Glutamatergic neuron (in vitro differentiated cells): ENCODE results near the gene BMP2K. TPM values are rescaled to one million over a fixed set of nuclear protein-coding genes. Genes with fewer than 3 reads are reported as not detected.

ENCODE experiments used
- DNase-seq: peaks from one replicate; pipeline ENCODE4 v3.0.0; 2022
- H3K27ac Mint-ChIP-seq: one replicate; pipeline ENCODE4 v1.8.0; 2020; ENCODE audit warnings: mild to moderate bottlenecking, mixed read lengths, inconsistent platforms; ENCODE audit not compliant: unreplicated experiment
- H3K27me3 Mint-ChIP-seq: one replicate; pipeline ENCODE4 v1.8.0; 2020; ENCODE audit warnings: mild to moderate bottlenecking, moderate library complexity, mixed read lengths, inconsistent platforms; ENCODE audit not compliant: unreplicated experiment
- H3K36me3 Mint-ChIP-seq: one replicate; pipeline ENCODE4 v1.8.0; 2020; ENCODE audit warnings: mild to moderate bottlenecking, mixed read lengths, inconsistent platforms; ENCODE audit not compliant: unreplicated experiment
- H3K4me1 Mint-ChIP-seq: one replicate; pipeline ENCODE4 v1.8.0; 2020; ENCODE audit warnings: mild to moderate bottlenecking, low read depth, mixed read lengths, inconsistent platforms; ENCODE audit not compliant: unreplicated experiment
- H3K4me3 Mint-ChIP-seq: one replicate; pipeline ENCODE4 v1.8.0; 2020; ENCODE audit warnings: mild to moderate bottlenecking, mixed read lengths, inconsistent platforms; ENCODE audit not compliant: unreplicated experiment
- H3K9me3 Mint-ChIP-seq: one replicate; pipeline ENCODE4 v1.8.0; 2020; ENCODE audit warnings: mild to moderate bottlenecking, moderate library complexity, mixed read lengths, inconsistent platforms; ENCODE audit not compliant: unreplicated experiment
- total RNA-seq: library from RNA; stranded (reverse); fragmentation: NEBNext Ultra II Directional; extraction: Animal tissue kit (Norgen Biotek cat#: 25700); gene quantifications from one replicate; pipeline ENCODE4 v1.2.1, GENCODE V29; 2021; ENCODE audit not compliant: unreplicated experiment
- TF ChIP-seq, protein P1 (sequence below): fragments of 200-600 bp; sonication (generic); IDR thresholded peaks from one replicate; pipeline ENCODE4 v1.5.0; 2021; ENCODE audit not compliant: partially characterized antibody, unreplicated experiment

Gene BMP2K
- total RNA-seq, 1 donor from 2014 or later = 13.6 TPM

DNA sequence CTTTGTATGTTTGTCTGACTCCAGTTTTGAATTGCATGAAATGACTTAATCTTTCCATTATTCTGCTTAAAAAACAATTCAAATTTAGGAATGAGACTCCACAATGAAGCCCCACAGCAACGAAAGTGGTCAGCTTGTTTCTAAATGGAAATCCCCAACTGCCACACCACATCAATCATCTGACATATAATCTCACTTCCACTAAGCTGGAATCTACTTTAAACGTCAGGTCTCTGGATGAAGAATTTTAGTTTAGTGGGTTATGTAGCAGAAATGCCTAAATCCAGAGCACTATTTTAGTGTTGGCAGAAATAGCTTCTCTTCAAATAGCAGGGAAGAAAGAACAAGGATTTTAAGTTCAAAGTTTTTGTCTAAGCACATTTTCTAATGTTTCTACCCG, 1.7 kb upstream of the BMP2K start:
- H3K9me3 Mint-ChIP-seq = peaks cover 6% of the 10 kb centered on the region
- H3K27me3 Mint-ChIP-seq = peaks cover 6% of the 10 kb centered on the region
- no peak overlapping the region for H3K27ac Mint-ChIP-seq
- peaks cover 5% of the 10 kb centered on the region for H3K4me1 Mint-ChIP-seq
- DNase-seq = no peak
- H3K36me3 Mint-ChIP-seq = no peaks in the 10 kb centered on the region
- TF ChIP-seq, protein P1, sequence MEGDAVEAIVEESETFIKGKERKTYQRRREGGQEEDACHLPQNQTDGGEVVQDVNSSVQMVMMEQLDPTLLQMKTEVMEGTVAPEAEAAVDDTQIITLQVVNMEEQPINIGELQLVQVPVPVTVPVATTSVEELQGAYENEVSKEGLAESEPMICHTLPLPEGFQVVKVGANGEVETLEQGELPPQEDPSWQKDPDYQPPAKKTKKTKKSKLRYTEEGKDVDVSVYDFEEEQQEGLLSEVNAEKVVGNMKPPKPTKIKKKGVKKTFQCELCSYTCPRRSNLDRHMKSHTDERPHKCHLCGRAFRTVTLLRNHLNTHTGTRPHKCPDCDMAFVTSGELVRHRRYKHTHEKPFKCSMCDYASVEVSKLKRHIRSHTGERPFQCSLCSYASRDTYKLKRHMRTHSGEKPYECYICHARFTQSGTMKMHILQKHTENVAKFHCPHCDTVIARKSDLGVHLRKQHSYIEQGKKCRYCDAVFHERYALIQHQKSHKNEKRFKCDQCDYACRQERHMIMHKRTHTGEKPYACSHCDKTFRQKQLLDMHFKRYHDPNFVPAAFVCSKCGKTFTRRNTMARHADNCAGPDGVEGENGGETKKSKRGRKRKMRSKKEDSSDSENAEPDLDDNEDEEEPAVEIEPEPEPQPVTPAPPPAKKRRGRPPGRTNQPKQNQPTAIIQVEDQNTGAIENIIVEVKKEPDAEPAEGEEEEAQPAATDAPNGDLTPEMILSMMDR = no peak
- no peak overlapping the region for H3K4me3 Mint-ChIP-seq

DNA sequence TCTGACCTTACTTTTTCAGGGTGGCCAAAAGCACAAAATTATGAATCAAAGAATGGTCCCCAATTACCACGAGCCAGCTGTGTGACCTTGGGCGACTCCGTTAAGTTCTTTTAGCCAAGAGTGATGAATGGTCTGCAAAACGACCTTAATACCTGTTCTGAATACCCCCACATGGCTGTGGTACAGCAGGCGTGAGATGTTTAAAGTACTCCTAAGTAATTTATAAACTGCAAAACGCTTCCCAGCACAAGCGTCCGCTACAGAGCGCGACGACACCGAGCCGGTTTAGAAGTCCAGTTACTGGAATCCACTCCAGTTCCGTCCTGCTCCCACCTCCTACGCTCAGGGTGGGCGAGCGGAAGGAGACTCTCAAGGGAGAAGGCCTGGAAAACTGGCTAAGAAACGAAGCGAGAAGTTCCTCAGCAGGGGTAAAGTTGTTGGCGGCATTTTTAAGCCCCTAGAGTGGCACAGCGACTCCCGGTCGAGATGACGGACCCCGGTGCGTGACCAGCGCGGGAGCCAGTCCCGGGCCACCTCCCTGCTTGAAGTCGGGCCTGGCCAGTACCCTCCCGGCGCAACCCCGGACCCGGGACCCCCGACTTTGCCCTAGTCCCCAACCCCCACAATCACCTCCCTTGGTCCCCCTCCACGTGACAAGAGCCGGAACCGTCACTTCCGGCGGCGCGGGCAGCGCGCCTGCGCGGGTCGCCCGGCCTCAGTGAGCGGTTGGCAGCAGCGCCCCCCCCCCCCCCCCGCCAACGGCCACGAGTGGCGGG, 659 bp upstream of the BMP2K start:
- peak; percentile 82 for DNase-seq
- Mint-ChIP-seq H3K9me3 (peaks cover 6% of the 10 kb centered on the region), H3K4me3 (peak overlapping the region; percentile 92), H3K27me3 (peaks cover 6% of the 10 kb centered on the region), H3K36me3 (no peaks in the 10 kb centered on the region), H3K27ac (peak overlapping the region; percentile 73), H3K4me1 (peaks cover 5% of the 10 kb centered on the region)
- TF ChIP-seq, protein P1 = no peak

DNA sequence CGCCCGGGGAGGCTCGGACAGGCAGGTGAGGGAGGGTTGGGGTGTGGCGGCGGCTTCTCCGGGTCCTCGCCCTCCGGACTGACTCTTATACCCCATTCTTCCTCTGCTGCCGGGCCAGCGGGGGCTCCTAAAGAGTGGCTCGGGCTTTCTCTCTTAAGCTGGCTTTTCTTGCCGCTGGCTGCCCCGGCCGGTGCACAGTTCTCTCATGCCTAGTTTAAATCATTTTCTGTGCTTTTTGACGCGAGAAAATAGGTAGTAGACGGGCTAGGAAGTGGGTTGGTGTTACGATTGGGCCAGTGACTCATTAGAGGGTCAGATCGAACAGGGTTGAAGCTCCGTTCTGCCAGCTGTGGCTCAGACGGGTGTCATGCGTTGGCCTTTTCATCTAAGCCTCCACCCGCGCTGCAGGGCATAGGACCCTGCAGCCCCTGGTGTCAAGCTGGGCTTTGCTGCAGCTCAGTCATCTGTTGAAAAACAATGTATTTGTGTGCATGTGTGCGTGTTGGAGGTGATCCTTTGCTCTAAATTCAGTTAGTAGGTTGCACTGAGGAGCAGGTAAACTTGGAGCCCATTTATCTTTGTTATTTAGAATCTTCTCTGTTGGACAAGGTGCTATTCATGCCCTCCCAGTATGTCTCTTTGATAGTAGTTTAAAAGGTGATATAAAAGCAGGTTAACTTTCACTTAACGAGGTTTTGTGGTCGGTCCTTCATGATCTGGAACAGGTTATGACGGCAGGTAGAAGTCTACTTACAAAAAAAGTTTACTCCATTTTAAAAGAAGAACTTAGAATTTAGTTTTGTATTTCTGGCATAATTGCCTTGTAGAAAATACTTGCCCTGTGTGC, 802 bp downstream of the BMP2K start:
- peaks cover 5% of the 10 kb centered on the region for H3K4me1 Mint-ChIP-seq
- no peaks in the 10 kb centered on the region for H3K36me3 Mint-ChIP-seq
- H3K27ac Mint-ChIP-seq = peak overlapping the region; percentile 88
- peaks cover 6% of the 10 kb centered on the region for H3K9me3 Mint-ChIP-seq
- peak; percentile 58 for DNase-seq
- TF ChIP-seq, protein P1 = no peak
- peak overlapping the region; percentile 96 for H3K4me3 Mint-ChIP-seq
- peaks cover 6% of the 10 kb centered on the region for H3K27me3 Mint-ChIP-seq

DNA sequence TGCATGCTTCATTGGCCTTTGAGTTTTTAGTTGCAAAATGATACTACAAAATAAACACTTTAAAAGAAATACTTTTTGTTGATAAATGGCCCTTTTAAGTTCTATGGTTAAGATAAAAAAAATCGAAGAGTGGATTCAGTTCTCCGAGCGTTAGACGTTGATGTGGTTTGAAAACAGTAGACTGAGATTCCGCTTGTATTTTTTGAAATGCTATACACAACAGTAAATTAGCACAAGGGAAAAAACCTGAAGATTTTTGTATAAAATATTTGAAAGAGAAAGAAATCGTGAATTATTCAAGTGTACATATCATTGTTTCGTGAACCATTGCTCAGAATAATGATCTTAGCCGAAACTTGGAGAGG, 1.4 kb downstream of the BMP2K start:
- H3K4me1 Mint-ChIP-seq = peaks cover 5% of the 10 kb centered on the region
- TF ChIP-seq, protein P1 = no peak
- no peak overlapping the region for H3K27ac Mint-ChIP-seq
- H3K9me3 Mint-ChIP-seq = peaks cover 6% of the 10 kb centered on the region
- peaks cover 6% of the 10 kb centered on the region for H3K27me3 Mint-ChIP-seq
- peak overlapping the region; percentile 96 for H3K4me3 Mint-ChIP-seq
- DNase-seq = no peak
- no peaks in the 10 kb centered on the region for H3K36me3 Mint-ChIP-seq

DNA sequence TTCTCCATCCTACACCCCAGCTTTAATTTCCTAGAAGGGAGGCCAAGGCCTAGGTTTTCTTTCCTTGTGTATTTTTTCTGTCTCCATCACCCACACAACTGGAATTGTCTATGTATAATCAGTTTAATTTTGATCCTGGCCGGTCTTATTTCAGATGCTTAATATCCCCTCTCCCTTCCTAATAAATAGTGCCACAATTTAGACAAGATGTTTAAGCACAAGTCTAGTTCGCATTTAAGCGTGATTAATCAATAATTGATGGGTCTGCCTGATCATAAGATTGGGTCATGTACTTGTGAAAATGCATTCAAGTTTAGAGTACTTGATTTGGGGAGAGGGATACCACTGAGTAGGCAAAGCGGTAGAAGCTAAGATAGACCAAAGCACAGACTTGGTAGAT, 2.4 kb downstream of the BMP2K start:
- peaks cover 6% of the 10 kb centered on the region for H3K27me3 Mint-ChIP-seq
- H3K27ac Mint-ChIP-seq = no peak overlapping the region
- TF ChIP-seq, protein P1 = no peak
- no peak overlapping the region for H3K4me3 Mint-ChIP-seq
- no peaks in the 10 kb centered on the region for H3K36me3 Mint-ChIP-seq
- DNase-seq = no peak
- peaks cover 5% of the 10 kb centered on the region for H3K4me1 Mint-ChIP-seq
- H3K9me3 Mint-ChIP-seq = peaks cover 6% of the 10 kb centered on the region
